Kidney epithelial cell (primary cell): ENCODE data around the gene DEGS2. TPM values are rescaled to one million over a fixed set of nuclear protein-coding genes. Genes with fewer than 3 reads are reported as not detected.

Experiments
- DNase-seq: peaks from one replicate; pipeline ENCODE4 v3.0.0-alpha.2; 2010; ENCODE audit warnings: low read depth
- H3K27me3 ChIP-seq: 2 replicates; pipeline ENCODE4 v1.6.0; 2011; ENCODE audit warnings: low read length; ENCODE audit not compliant: control insufficient read depth, insufficient read depth
- H3K36me3 ChIP-seq: 2 replicates; pipeline ENCODE4 v1.5.1; 2011; ENCODE audit warnings: low read length; ENCODE audit not compliant: control insufficient read depth, insufficient read depth
- H3K4me3 ChIP-seq: 2 replicates; pipeline ENCODE4 v1.5.1; 2011; ENCODE audit warnings: low read depth, mild to moderate bottlenecking, control low read depth, low read length
- total RNA-seq: library from RNA; depleted of rRNA; stranded (reverse); fragments of >200 nt; gene quantifications from 2 replicates; pipeline ENCODE4 v1.2.3, GENCODE V29; 2015
- TF ChIP-seq, protein P1 (sequence below): IDR thresholded peaks from 2 replicates; pipeline ENCODE4 v1.5.1; 2011; ENCODE audit warnings: mild to moderate bottlenecking, moderate library complexity, low read length, control low read depth, inconsistent platforms; ENCODE audit not compliant: insufficient read depth, poor library complexity, severe bottlenecking

Gene DEGS2
- total RNA-seq, 1 donor from 2014 or later = 0.75 TPM

DNA sequence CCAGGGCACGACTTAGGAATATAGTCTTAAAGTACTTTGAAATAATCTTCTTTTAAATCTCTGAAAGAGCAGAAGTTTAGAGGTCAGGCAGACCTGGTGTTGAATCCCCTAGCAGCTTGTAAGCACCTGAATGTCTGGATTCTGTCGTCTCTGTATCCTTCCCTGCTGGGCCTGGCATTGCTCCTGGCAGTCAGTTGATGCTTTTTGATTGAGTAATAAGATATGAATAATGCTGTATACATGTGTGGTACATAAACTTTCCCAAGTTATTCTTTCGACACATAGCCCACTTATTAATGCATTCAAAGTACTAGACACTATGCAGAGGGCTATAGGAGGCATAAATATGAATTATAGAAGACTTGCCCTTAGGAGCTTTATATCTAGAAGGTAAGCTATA is 62.8 kb downstream of the DEGS2 start:
- no peaks in the 10 kb centered on the region for H3K36me3 ChIP-seq
- TF ChIP-seq, protein P1, sequence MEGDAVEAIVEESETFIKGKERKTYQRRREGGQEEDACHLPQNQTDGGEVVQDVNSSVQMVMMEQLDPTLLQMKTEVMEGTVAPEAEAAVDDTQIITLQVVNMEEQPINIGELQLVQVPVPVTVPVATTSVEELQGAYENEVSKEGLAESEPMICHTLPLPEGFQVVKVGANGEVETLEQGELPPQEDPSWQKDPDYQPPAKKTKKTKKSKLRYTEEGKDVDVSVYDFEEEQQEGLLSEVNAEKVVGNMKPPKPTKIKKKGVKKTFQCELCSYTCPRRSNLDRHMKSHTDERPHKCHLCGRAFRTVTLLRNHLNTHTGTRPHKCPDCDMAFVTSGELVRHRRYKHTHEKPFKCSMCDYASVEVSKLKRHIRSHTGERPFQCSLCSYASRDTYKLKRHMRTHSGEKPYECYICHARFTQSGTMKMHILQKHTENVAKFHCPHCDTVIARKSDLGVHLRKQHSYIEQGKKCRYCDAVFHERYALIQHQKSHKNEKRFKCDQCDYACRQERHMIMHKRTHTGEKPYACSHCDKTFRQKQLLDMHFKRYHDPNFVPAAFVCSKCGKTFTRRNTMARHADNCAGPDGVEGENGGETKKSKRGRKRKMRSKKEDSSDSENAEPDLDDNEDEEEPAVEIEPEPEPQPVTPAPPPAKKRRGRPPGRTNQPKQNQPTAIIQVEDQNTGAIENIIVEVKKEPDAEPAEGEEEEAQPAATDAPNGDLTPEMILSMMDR = no peak
- H3K4me3 ChIP-seq = no peak overlapping the region
- no peaks in the 10 kb centered on the region for H3K27me3 ChIP-seq
- no peak for DNase-seq

Other genes starting within 250 kb of the DEGS2 start
- 42.4 and 46.3 TPM in 2 replicates for gene EVL, start 94.2 kb downstream of the DEGS2 start, total RNA-seq
- 40.9 and 46.4 TPM in 2 replicates for gene YY1, start 79.5 kb upstream of the DEGS2 start, total RNA-seq
- 93.7 and 114 TPM in 2 replicates for gene SLC25A29, start 146.8 kb upstream of the DEGS2 start, total RNA-seq
- gene SLC25A47, start 163.7 kb upstream of the DEGS2 start, total RNA-seq = not detected in 2 replicates
- gene WDR25, start 216.8 kb upstream of the DEGS2 start, total RNA-seq = 17.8 and 24.5 TPM in 2 replicates